NCI-H1694 (cell line): ENCODE measurements around the gene FBF1.

Experiments used
- DNase-seq: peaks from one replicate; lab custom pipeline; 2025; lab: John Stamatoyannopoulos, UW

The FBF1 gene

DNA sequence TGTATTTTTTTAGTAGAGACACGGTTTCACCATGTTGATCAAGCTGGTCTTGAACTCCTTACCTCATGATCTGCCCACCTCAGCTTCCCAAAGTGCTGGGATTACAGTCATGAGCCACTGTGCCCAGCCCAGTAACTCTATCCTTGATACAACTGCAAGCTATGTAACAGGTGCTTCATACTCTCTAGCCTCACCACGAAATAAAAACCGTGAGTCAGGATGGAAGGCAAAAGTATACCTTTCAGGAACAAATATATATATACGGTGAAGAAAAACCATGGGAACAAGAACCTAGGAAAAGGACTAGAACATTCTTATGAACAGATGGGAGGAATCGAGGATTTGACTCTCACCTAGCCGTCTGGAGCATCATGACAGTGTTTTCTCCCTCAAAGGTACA is 9.6 kb upstream of the FBF1 start:
- DNase-seq = no peak

DNA sequence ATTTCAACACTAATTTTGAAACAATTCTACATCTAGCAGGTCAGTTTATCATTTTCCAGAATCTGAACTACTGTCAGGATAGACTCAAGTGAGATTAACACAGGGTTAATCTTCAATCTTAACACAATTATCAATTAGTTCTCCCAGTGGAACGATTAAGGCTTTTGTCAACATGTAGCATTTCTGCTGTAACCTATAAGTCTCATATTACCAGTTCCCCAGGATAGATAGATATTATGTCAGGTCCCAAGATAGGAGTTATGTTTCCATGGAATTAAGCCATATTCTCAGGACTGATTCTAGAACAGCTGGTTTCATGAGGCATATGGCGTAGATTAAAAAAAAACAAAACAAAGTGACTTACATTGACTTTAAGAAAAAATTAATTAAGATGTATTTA is 4.4 kb upstream of the FBF1 start:
- DNase-seq = no peak

DNA sequence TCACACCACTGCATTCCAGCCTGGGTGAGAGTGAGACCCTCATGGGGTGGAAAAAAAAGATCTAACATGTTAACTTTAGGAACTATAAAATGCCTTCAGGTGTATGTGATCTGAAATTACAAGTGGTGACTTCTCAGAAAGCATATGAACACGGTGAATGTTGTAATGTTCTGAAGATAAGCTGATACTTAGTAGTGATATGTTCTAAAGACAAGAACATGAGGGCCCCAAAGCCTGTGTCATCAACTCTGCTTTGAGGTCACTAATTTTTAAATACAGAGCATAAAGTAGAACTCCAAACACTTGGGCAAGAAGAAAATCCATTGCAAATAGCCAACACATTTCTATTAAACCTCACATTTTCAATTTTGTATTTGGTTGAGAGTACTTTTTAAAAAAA is 2.6 kb upstream of the FBF1 start:
- no peak for DNase-seq

- DNase-seq = no peak
Observed at GRCh38 chr17:75942473-75942872, 1.6 kb upstream of the FBF1 start.

DNA sequence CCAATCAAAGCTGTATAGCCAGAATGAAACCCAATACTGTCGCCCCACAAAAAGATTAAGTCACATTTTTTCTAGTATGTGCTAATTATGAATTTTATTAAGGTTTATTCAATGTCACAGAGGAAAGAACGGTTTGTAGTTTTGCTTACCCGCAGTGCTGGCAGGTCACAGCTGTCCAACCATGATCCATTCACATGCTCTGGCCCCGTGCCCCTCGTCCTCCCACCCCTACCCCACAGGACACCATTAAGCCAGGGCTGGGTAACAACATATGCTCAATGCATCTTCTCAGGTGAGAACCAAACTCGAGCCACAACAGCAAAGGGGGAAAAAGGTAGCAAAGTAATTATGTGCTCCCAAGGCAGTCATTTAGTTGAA is 589 bp upstream of the FBF1 start:
- no peak for DNase-seq

DNA sequence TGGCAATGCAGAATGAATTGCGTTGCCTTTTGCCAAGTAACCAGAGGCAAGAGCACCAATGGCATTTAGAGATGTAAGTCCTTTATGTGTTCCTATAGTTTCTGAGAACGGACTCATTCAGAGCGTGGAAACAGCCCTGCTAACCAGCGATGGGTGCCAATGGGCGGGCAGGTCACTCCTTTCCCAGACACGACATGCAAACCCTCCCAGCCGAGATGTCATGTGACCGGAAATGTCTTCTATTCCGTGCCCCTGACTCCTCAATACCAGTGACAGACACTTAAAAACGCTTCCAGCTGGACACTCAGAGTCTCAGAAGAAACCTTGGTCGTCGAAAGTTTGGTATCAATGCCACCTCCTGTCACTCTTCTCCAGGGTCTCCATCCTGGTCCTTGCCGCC is 3.2 kb downstream of the FBF1 start:
- DNase-seq = no peak

- no peak for DNase-seq
Observed at GRCh38 chr17:75933808-75934207, 7.0 kb downstream of the FBF1 start.

DNA sequence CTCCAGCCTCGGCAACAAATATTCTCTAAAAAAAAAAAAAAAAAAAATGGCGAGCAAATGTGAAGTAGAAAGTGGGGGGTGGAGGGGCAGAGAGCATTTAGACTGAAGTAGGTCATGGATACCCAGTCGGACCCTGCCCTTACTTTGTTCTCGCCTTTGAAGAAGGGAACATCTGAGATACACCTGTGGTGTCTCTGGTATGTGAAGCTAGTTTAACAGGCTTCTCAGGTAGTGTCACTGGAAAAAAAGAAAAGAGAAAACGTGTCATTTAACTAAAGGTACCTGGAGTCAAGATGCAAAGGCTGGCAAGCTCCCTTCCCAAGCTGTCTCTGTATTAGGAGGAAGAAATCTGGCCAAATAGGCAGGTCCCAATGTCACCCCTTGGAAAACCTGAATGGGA is 8.0 kb downstream of the FBF1 start:
- no peak for DNase-seq

GRCh38 chr17:75931062-75931461 is 9.8 kb downstream of the FBF1 start:
- no peak for DNase-seq

- DNase-seq = no peak
Observed at GRCh38 chr17:75927286-75927922, 13.4 kb downstream of the FBF1 start.

DNA sequence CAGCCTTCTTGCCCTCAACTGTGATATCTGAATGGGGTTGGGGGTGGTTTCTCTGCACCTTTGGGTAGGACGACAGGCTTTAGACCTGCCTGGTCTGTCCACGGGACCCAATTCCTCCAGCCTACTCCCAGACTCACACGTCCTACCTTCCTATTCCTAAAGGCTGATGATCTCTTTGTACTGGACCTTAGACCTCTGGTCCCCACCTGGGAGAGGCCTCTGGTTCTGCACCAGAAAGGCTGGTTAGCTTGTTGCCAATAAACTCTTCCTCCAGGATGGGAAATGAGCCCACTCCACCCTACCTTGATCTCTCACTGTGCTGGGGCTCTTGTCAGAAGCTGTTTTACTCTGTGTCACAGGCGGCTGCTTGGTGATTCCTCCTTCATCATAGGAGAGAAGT is 14.4 kb downstream of the FBF1 start:
- no peak for DNase-seq

- DNase-seq = no peak
Observed at GRCh38 chr17:75925912-75926311, 14.9 kb downstream of the FBF1 start.

DNA sequence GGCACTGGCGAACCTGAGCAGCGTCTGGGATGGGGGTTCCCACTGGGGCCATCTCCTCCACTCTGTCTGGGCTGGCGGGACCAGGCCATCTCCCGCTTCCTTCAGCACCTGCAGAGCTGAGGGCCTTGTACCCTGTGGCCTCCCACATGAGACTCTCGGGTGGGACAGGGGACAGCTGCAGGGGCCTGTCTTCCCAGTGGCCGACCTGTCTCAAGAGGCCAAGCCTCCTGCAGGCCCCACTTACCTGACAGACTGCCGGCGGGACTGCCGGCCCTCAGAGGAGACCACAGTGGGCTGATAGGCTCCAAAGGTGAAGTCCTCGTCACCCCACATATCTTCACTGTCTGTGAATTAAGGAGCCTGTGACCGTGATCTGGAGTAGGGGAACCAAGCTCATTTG is 15.7 kb downstream of the FBF1 start:
- no peak for DNase-seq

GRCh38 chr17:75922963-75923874 is 17.6 kb downstream of the FBF1 start:
- DNase-seq = no peak

GRCh38 chr17:75922173-75922961 is 18.5 kb downstream of the FBF1 start:
- DNase-seq = no peak

DNA sequence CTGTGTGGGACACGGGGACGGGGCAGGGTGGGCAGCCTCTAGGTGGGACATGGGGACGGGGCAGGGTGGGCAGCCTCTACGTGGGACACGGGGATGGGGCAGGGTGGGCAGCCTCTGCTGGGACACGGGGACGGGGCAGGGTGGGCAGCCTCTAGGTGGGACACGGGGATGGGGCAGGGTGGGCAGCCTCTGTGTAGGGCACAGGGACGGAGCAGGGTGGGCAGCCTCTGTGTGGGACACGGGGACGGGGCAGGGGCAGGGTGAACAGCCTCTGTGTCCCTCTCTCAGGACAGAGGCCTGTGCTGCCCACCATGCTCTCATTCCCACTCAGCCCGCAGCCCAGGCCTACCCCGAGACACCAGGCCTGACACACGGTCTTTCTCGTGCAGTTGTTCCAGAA is 19.2 kb downstream of the FBF1 start:
- no peak for DNase-seq

- no peak for DNase-seq
Observed at GRCh38 chr17:75920045-75920560, 20.7 kb downstream of the FBF1 start.

DNA sequence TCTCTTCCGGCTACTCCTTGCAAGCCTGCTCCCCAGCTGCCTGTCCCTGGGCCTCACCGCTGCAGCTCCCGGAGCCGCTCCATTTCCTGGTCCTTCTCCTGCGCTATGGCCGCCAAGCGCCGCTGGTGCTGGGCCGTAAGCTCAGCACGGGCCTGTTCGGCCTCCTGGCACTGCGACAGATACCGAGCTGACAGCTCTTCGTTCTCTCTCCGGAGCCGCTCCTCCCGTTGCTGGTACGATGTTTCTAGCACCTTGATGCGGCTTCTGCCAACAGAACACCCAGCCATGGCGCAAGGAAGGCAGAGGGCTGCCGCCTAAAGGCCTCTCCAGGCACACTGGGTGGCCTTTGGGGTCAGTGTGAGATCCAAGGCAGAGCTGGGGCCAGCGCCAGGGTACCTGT is 21.2 kb downstream of the FBF1 start:
- no peak for DNase-seq

GRCh38 chr17:75917917-75918445 is 22.9 kb downstream of the FBF1 start:
- no peak for DNase-seq

GRCh38 chr17:75917141-75917916 is 23.5 kb downstream of the FBF1 start:
- no peak for DNase-seq

DNA sequence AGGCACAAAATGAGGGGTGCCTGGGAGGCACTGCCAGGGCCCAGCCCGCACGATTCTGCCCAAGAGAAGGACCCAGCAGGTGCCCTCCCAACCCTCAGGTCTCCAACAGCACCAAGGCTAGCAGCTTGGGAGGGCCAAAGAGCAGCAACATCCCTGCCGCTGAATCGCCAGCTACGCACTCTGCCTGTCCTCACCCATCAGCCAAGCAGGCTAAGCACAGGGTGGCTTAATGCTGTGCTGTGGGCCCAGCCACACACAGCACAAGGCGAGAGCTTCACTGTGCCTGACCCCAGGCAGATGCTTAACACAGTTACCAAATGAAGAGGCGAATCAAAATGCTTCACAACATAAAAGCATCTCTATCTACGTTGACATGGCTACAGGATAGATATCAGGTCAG is 25.6 kb downstream of the FBF1 start:
- DNase-seq = no peak
